ENCODE measurements around the gene POU2F1.

DNA sequence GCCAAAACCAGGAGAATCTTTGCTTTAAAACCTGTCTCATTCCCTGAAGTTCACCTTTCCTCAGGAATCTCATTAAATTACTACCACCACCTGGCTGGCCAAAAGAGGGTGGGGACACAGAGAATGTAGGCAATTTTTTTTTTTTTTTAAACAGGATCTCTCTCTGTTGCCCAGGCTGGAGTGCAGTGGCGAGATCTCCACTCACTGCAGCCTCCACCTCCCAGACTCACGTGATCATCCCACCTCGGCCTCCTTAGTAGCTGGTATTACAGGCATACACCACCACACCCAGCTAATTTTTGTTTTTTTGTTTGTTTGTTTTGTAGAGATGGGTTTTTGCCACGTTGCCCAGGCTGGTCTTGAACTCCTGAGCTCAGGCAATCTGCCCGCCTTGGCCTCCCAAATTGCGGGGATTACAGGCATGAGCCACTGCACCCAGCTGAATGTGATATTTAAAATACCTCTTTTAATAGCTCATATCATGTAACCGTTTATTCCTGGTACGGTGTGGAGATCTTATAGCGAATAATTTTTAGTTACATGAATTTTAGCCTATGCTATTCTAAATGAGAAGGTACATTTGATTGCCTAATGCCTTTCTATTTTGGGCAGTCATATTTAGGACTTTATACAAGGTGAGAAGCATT, 84.5 kb downstream of the POU2F1 start:
- TF ChIP-seq POLR2A (IDR thresholded peaks at IDR 0.05; ENCODE audit: borderline replicate concordance, extremely low read depth, insufficient read depth, insufficient read length) (no peak), POLR2AphosphoS5 (IDR thresholded peaks at IDR 0.05; ENCODE audit: low read depth, low read length) (no peak), CTCF (IDR thresholded peaks at IDR 0.05 in 2 of 3, conservative IDR thresholded peaks at IDR 0.05 in 1 of 3; ENCODE audit: borderline replicate concordance in 1 of 3, insufficient read depth in 1 of 3, low read depth in 2 of 3, low read length in 2 of 3) (no peak), SIN3A (IDR thresholded peaks at IDR 0.05; ENCODE audit: low read depth) (no peak), RAD21 (IDR thresholded peaks at IDR 0.05; ENCODE audit: low read depth) (no peak), ZNF274 (IDR thresholded peaks at IDR 0.05; ENCODE audit: low read depth, low read length) (no peak), EZH2 (IDR thresholded peaks at IDR 0.05) (no peak), EGR1 (IDR thresholded peaks at IDR 0.05; ENCODE audit: low read depth) (no peak)
- TF ChIP-seq, protein P1, sequence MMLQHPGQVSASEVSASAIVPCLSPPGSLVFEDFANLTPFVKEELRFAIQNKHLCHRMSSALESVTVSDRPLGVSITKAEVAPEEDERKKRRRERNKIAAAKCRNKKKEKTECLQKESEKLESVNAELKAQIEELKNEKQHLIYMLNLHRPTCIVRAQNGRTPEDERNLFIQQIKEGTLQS (IDR thresholded peaks at IDR 0.05), result no peak

All from HCT116 (cell line).